Measurements from ENCODE around the gene RBPJL. TPM values are rescaled to one million over a fixed set of nuclear protein-coding genes. Genes with fewer than 3 reads are reported as not detected.

RBPJL gene
- total RNA-seq, 1 experiment from 2014 or later = not detected

- in situ Hi-C loops (cut with HindIII; ENCODE audit: low sequenced_read_pairs) = no loop called here
- no peak for DNase-seq (ENCODE audit: low spot score)
Measured at GRCh38 chr20:45292343-45292742, 14.3 kb upstream of the RBPJL start.

GRCh38 chr20:45293041-45294002 is 13.3 kb upstream of the RBPJL start:
- DNase-seq (ENCODE audit: low spot score) = peak; percentile 34
- in situ Hi-C loops (cut with HindIII; ENCODE audit: low sequenced_read_pairs) = no loop called here

GRCh38 chr20:45294003-45294368 is 12.7 kb upstream of the RBPJL start:
- DNase-seq (ENCODE audit: low spot score) = no peak
- in situ Hi-C loops (cut with HindIII; ENCODE audit: low sequenced_read_pairs) = no loop called here

- in situ Hi-C loops (cut with HindIII; ENCODE audit: low sequenced_read_pairs) = no loop called here
Measured at GRCh38 chr20:45294659-45295058, 12.0 kb upstream of the RBPJL start.

GRCh38 chr20:45297786-45298497 is 8.7 kb upstream of the RBPJL start:
- in situ Hi-C loops (cut with HindIII; ENCODE audit: low sequenced_read_pairs) = no loop called here
- DNase-seq (ENCODE audit: low spot score) = no peak

More at GRCh38 chr20:45294659-45295058, 12.0 kb upstream of the RBPJL start:
- DNase-seq (ENCODE audit: low spot score) = no peak

- in situ Hi-C loops (cut with HindIII; ENCODE audit: low sequenced_read_pairs) = loop anchor here (25.0 kb wide), 2 partner anchors 188 to 463 kb away; no protein-coding TSS in a partner anchor
- DNase-seq (ENCODE audit: low spot score) = no peak
Measured at GRCh38 chr20:45299786-45300185, 6.9 kb upstream of the RBPJL start.

- no peak for DNase-seq (ENCODE audit: low spot score)
- in situ Hi-C loops (cut with HindIII; ENCODE audit: low sequenced_read_pairs) = loop anchor here (25.0 kb wide), 2 partner anchors 186 to 461 kb away; no protein-coding TSS in a partner anchor
Measured at GRCh38 chr20:45300961-45301360, 5.7 kb upstream of the RBPJL start.

- in situ Hi-C loops (cut with HindIII; ENCODE audit: low sequenced_read_pairs) = loop anchor here (25.0 kb wide), 2 partner anchors 185 to 460 kb away; no protein-coding TSS in a partner anchor
- DNase-seq (ENCODE audit: low spot score) = no peak
Measured at GRCh38 chr20:45301824-45302271, 4.8 kb upstream of the RBPJL start.

GRCh38 chr20:45303586-45304463 is 2.8 kb upstream of the RBPJL start:
- DNase-seq (ENCODE audit: low spot score) = no peak
- in situ Hi-C loops (cut with HindIII; ENCODE audit: low sequenced_read_pairs) = loop anchor here (25.0 kb wide), 2 partner anchors 183 to 458 kb away; no protein-coding TSS in a partner anchor

- no peak for DNase-seq (ENCODE audit: low spot score)
- in situ Hi-C loops (cut with HindIII; ENCODE audit: low sequenced_read_pairs) = loop anchor here (25.0 kb wide), 2 partner anchors 183 to 458 kb away; no protein-coding TSS in a partner anchor
Measured at GRCh38 chr20:45304464-45304999, 2.1 kb upstream of the RBPJL start.

GRCh38 chr20:45305262-45305661 is 1.4 kb upstream of the RBPJL start:
- in situ Hi-C loops (cut with HindIII; ENCODE audit: low sequenced_read_pairs) = loop anchor here (25.0 kb wide), 2 partner anchors 182 to 457 kb away; no protein-coding TSS in a partner anchor
- no peak for DNase-seq (ENCODE audit: low spot score)

- DNase-seq (ENCODE audit: low spot score) = no peak
- in situ Hi-C loops (cut with HindIII; ENCODE audit: low sequenced_read_pairs) = loop anchor here (25.0 kb wide), 2 partner anchors 180 to 455 kb away; no protein-coding TSS in a partner anchor
Measured at GRCh38 chr20:45307076-45307640, 518 bp downstream of the RBPJL start.

GRCh38 chr20:45308117-45308778 is 1.6 kb downstream of the RBPJL start, which contains the start of gene MATN4:
TSS of gene MATN4 (minus strand) at chr20:45308299. CDS start at chr20:45305582, 2,717 bp downstream.
- peak; percentile 11 for DNase-seq (ENCODE audit: low spot score)
- in situ Hi-C loops (cut with HindIII; ENCODE audit: low sequenced_read_pairs) = loop anchor here (25.0 kb wide), 2 partner anchors 179 to 454 kb away; no protein-coding TSS in a partner anchor

- in situ Hi-C loops (cut with HindIII; ENCODE audit: low sequenced_read_pairs) = loop anchor here (25.0 kb wide), 2 partner anchors 178 to 453 kb away; no protein-coding TSS in a partner anchor
Measured at GRCh38 chr20:45309075-45309474, 2.4 kb downstream of the RBPJL start.

GRCh38 chr20:45311589-45312211 is 5.1 kb downstream of the RBPJL start:
- in situ Hi-C loops (cut with HindIII; ENCODE audit: low sequenced_read_pairs) = loop anchor here (25.0 kb wide), 2 partner anchors 176 to 451 kb away; no protein-coding TSS in a partner anchor
- DNase-seq (ENCODE audit: low spot score) = peak; percentile 36

More at GRCh38 chr20:45309075-45309474, 2.4 kb downstream of the RBPJL start:
- DNase-seq (ENCODE audit: low spot score) = no peak

- DNase-seq (ENCODE audit: low spot score) = no peak
- in situ Hi-C loops (cut with HindIII; ENCODE audit: low sequenced_read_pairs) = loop anchor here (25.0 kb wide), 2 partner anchors 175 to 450 kb away; no protein-coding TSS in a partner anchor
Measured at GRCh38 chr20:45312241-45312640, 5.6 kb downstream of the RBPJL start.

Data from G401 (cell line).